B cell (primary cell): ENCODE measurements around the gene GPRC5B. TPM values are rescaled to one million over a fixed set of nuclear protein-coding genes. Genes with fewer than 3 reads are reported as not detected.

Source experiments
- ATAC-seq: fragments of 200-7000 bp; cut with Tn5 transposase; one replicate; pipeline ENCODE4 v1.10.0; 2021; ENCODE audit warnings: low read depth, mild to moderate bottlenecking, moderate number of reproducible peaks, moderate library complexity
- CTCF ChIA-PET: fragments of 350-600 bp; sonication (Branson Sonifier 250); formaldehyde crosslinking; loops from one replicate; lab custom pipeline; 2021; ENCODE audit warnings: antibody characterized with exemption, inconsistent platforms; lab: Charles Lee
- POLR2A ChIA-PET: fragments of 350-600 bp; sonication (Branson Sonifier 250); formaldehyde crosslinking; loops from one replicate; lab custom pipeline; 2021; ENCODE audit warnings: antibody characterized with exemption; lab: Charles Lee
- DNase-seq: peaks from one replicate; pipeline ENCODE4 v3.0.0; 2013
- H2AFZ ChIP-seq: 2 replicates; pipeline ENCODE4 v1.6.1; 2012; ENCODE audit warnings: mild to moderate bottlenecking, low read depth, low read length; ENCODE audit not compliant: insufficient read depth, poor library complexity, severe bottlenecking
- H3K27ac ChIP-seq, 2 donors: 1 replicate in 1 of 2; 2 replicates in 1 of 2; pipeline ENCODE4 v1.5.1; 2012 to 2013; ENCODE audit warnings: low read length in 2 of 2, mild to moderate bottlenecking in 2 of 2, moderate library complexity in 1 of 2
- H3K27me3 ChIP-seq, 4 experiments: fragments of 200-600 bp in 1 of 4; sonication (generic) in 1 of 4; replicated peaks in 1 of 4; 1 replicate in 2 of 4; 2 replicates in 2 of 4; pipeline versions ENCODE4 v1.6.1 to v1.7.0; 2013 to 2016; ENCODE audit warnings: low read length in 3 of 4, mild to moderate bottlenecking in 2 of 4, mixed read lengths in 1 of 4, moderate library complexity in 1 of 4; ENCODE audit not compliant: insufficient read depth in 4 of 4, control insufficient read depth in 3 of 4; ENCODE audit errors: control extremely low read depth in 1 of 4
- H3K36me3 ChIP-seq, 2 experiments: replicated peaks in 1 of 2; 1 replicate in 1 of 2; 2 replicates in 1 of 2; pipeline versions ENCODE4 v1.6.1 to v1.7.1; 2013; ENCODE audit warnings: low read length in 1 of 2; ENCODE audit not compliant: insufficient read depth in 2 of 2, control insufficient read depth in 1 of 2; ENCODE audit errors: control extremely low read depth in 1 of 2, extremely low read depth in 1 of 2
- H3K4me1 ChIP-seq, 2 donors: fragments of 200-600 bp in 1 of 2; sonication (generic) in 1 of 2; 1 replicate in 1 of 2; 2 replicates in 1 of 2; pipeline versions ENCODE4 v1.5.1 to v1.6.1; 2013 to 2017; ENCODE audit warnings: low read length in 2 of 2; ENCODE audit not compliant: control insufficient read depth in 2 of 2, insufficient read depth in 2 of 2
- H3K4me2 ChIP-seq: replicated peaks from 2 replicates; pipeline ENCODE3; 2012; ENCODE audit warnings: mild to moderate bottlenecking, low read depth, low read length; ENCODE audit not compliant: poor library complexity, severe bottlenecking
- H3K4me3 ChIP-seq, 5 experiments: fragments of 200-600 bp in 1 of 5; sonication (generic) in 1 of 5; 1 replicate in 3 of 5; 2 replicates in 2 of 5; pipeline versions ENCODE4 v1.5.1 to v1.7.0; 2011 to 2016; ENCODE audit warnings: low read length in 4 of 5, mild to moderate bottlenecking in 4 of 5, low read depth in 2 of 5, control low read depth in 1 of 5, moderate library complexity in 1 of 5; ENCODE audit not compliant: insufficient read depth in 1 of 5; ENCODE audit errors: control extremely low read depth in 1 of 5, extremely low read depth in 1 of 5
- H3K79me2 ChIP-seq: fragments of 200-600 bp; sonication (generic); one replicate; pipeline ENCODE4 v1.6.0; 2016; ENCODE audit warnings: low read length; ENCODE audit not compliant: control insufficient read depth, insufficient read depth
- H3K9ac ChIP-seq: fragments of 200-600 bp; sonication (generic); 2 replicates; pipeline ENCODE4 v1.6.1; 2017; ENCODE audit warnings: mild to moderate bottlenecking, low read length, moderate library complexity
- H3K9me3 ChIP-seq, 3 donors: one replicate each; pipeline versions ENCODE4 v1.6.1 to v1.7.1; 2013; ENCODE audit warnings: low read length in 2 of 3; ENCODE audit not compliant: control insufficient read depth in 2 of 3, insufficient read depth in 1 of 3; ENCODE audit errors: control extremely low read depth in 1 of 3
- H4K20me1 ChIP-seq: 2 replicates; pipeline ENCODE4 v1.6.0; 2012; ENCODE audit warnings: mild to moderate bottlenecking, low read length; ENCODE audit not compliant: insufficient read depth, control insufficient read depth, poor library complexity, severe bottlenecking
- H3K27ac Mint-ChIP-seq: one replicate; pipeline ENCODE4 v1.8.0; 2021; ENCODE audit warnings: mixed read lengths
- H3K27me3 Mint-ChIP-seq: one replicate; pipeline ENCODE4 v1.8.0; 2021; ENCODE audit warnings: mixed read lengths
- H3K4me1 Mint-ChIP-seq: one replicate; pipeline ENCODE4 v1.8.0; 2021; ENCODE audit warnings: mixed read lengths
- H3K4me3 Mint-ChIP-seq: one replicate; pipeline ENCODE4 v1.8.0; 2021; ENCODE audit warnings: mixed read lengths
- H3K9me3 Mint-ChIP-seq: one replicate; pipeline ENCODE4 v1.8.0; 2022; ENCODE audit warnings: mixed read lengths; ENCODE audit not compliant: insufficient read depth
- EZH2 ChIP-seq: IDR thresholded peaks from 2 replicates; pipeline ENCODE4 v1.6.1; 2012; ENCODE audit warnings: borderline replicate concordance, low read depth, mild to moderate bottlenecking, moderate library complexity, low read length; ENCODE audit not compliant: insufficient read depth, poor library complexity, severe bottlenecking
- WGBS: methylation state at CpG from one replicate; pipeline ENCODE4 v1.1.5; 2013; ENCODE audit warnings: missing lambda C conversion rate; ENCODE audit not compliant: insufficient coverage; 5-methylcytosine and 5-hydroxymethylcytosine counted together
- intact Hi-C: fragments of 100-400 bp; cut with micrococcal nuclease; formaldehyde crosslinking; loops from one replicate; pipeline ENCODE4 v1.10.0; 2022
- polyA plus RNA-seq: library from polyadenylated mRNA; depleted of rRNA; stranded (reverse); fragments of >200 nt; gene quantifications from 2 replicates; pipeline ENCODE4 v1.2.3, GENCODE V29; 2012
- total RNA-seq, 2 donors: library from RNA; stranded (reverse); fragments of 120-200 nt in 1 of 2; gene quantifications; 1 replicate in 1 of 2; 2 replicates in 1 of 2; pipeline versions ENCODE4 v1.2.3 to v1.2.4, GENCODE V29; 2013 to 2022
- TF ChIP-seq, protein P1 (sequence below): fragments of 200-600 bp; IDR thresholded peaks from one replicate; pipeline ENCODE4 v1.8.0; 2022; ENCODE audit warnings: antibody characterized with exemption, mild to moderate bottlenecking

GPRC5B gene
- total and polyA plus RNA-seq, 2 donors (not counting 1 experiment from before 2014, with no cell fraction given) = not detected

DNA sequence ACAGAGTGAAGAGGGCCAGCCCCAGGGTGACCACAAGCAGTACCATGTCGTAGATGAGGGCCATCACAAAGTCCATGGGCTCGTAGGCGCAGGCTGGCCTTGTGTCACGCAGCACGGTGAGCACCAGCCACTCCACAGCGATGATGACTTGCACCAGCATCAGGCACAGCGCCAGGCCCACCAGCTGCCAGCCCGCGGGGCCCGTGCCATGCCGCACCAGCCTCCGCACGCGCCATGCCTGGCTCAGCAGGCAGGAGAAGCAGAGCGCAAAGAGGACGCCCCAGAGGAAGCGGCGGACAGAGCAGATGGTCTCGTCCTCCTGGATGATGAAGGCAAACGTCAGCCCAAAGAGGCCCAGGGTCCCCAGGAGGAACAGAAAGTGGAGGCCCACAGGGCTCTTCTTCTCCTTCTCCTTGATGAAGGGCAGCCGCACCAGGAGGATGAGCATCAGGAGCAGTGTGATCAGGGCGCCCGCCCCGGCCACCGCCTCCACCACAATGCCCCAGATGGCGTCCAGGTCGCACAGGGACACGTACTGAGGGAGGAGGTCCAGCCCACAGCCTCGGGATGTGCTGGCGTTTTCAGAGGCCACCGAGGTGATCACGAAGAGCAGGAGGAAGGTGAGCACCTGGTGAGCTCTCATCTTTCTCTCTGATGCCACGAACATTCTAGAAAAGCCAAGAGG lies 12.3 kb downstream of the GPRC5B start:
- Histone ChIP-seq H3K4me2 (no peak overlapping the region), H3K4me1 (no peaks in the 10 kb centered on the region), H3K36me3 (no peaks in the 10 kb centered on the region), H3K79me2 (no peaks in the 10 kb centered on the region), H3K27ac (no peak overlapping the region), H4K20me1 (no peaks in the 10 kb centered on the region), H3K9me3 (no peaks in the 10 kb centered on the region), H2AFZ (no peak overlapping the region), H3K4me3 (no peak overlapping the region), H3K9ac (no peak overlapping the region), H3K27me3 (peaks cover 0 to 3% (median 0%) of the 10 kb centered on the region in 4 experiments)
- WGBS = 90% methylated on average over 31 of the region's 33 CpGs
- intact Hi-C loops = no loop called here
- peaks cover 15% of the 10 kb centered on the region for H3K27me3 Mint-ChIP-seq
- H3K4me3 Mint-ChIP-seq = no peak overlapping the region
- no peak overlapping the region for H3K27ac Mint-ChIP-seq
- no peak for TF ChIP-seq EZH2
- TF ChIP-seq, protein P1, sequence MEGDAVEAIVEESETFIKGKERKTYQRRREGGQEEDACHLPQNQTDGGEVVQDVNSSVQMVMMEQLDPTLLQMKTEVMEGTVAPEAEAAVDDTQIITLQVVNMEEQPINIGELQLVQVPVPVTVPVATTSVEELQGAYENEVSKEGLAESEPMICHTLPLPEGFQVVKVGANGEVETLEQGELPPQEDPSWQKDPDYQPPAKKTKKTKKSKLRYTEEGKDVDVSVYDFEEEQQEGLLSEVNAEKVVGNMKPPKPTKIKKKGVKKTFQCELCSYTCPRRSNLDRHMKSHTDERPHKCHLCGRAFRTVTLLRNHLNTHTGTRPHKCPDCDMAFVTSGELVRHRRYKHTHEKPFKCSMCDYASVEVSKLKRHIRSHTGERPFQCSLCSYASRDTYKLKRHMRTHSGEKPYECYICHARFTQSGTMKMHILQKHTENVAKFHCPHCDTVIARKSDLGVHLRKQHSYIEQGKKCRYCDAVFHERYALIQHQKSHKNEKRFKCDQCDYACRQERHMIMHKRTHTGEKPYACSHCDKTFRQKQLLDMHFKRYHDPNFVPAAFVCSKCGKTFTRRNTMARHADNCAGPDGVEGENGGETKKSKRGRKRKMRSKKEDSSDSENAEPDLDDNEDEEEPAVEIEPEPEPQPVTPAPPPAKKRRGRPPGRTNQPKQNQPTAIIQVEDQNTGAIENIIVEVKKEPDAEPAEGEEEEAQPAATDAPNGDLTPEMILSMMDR = no peak
- DNase-seq (no peak), ATAC-seq (no peak)
- CTCF ChIA-PET = no interaction called here
- H3K4me1 Mint-ChIP-seq = no peaks in the 10 kb centered on the region
- POLR2A ChIA-PET = no interaction called here
- no peaks in the 10 kb centered on the region for H3K9me3 Mint-ChIP-seq

DNA sequence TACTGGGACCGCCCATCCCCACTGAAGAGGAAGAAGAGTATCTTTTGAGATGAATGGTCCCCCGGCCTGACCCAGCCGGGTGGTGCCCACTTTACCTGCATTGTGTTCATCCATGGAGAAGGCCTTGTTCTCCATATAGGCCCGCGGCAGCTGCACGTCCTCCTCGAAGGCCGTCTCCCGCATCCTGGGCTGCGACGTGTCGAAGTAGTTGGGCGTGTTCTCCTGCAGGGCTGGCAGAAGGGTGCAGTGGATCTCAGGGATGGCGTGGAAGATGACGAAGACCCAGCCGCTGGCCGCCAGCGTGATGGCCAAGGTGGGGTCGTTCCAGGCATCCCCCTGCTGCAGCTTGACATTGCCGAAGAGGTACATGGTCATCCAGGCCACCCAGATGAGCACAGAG lies 12.9 kb downstream of the GPRC5B start:
- intact Hi-C loops = no loop called here

More for the DNA sequence above, 12.9 kb downstream of the GPRC5B start:
- Histone ChIP-seq H3K4me3 (no peak overlapping the region), H2AFZ (no peak overlapping the region), H3K36me3 (no peaks in the 10 kb centered on the region), H3K9ac (no peak overlapping the region), H4K20me1 (no peaks in the 10 kb centered on the region), H3K27me3 (no peaks in the 10 kb centered on the region), H3K27ac (no peak overlapping the region), H3K4me1 (no peaks in the 10 kb centered on the region), H3K9me3 (no peaks in the 10 kb centered on the region), H3K79me2 (no peaks in the 10 kb centered on the region), H3K4me2 (no peak overlapping the region)
- Mint-ChIP-seq H3K27ac (no peak overlapping the region), H3K9me3 (no peaks in the 10 kb centered on the region), H3K4me3 (no peak overlapping the region), H3K4me1 (no peaks in the 10 kb centered on the region), H3K27me3 (peaks cover 12% of the 10 kb centered on the region)
- DNase-seq (no peak), ATAC-seq (no peak)
- 95% methylated on average over 20 of the region's 20 CpGs for WGBS
- CTCF ChIA-PET = no interaction called here
- TF ChIP-seq EZH2 = no peak
- TF ChIP-seq, protein P1 = no peak
- POLR2A ChIA-PET = no interaction called here
